ENCODE results near the gene GRIK3. TPM values are rescaled to one million over a fixed set of nuclear protein-coding genes. Genes with fewer than 3 reads are reported as not detected.

The GRIK3 gene
- total RNA-seq, 2 donors from 2014 or later: 0.85 to 0.89 TPM

- intact Hi-C loops (cut with DNase I): no loop called here
- no peak for DNase-seq
- ATAC-seq: peak in 1 of 2 donors; percentile 56
These were observed 163.0 kb downstream of the GRIK3 start for GRCh38 chr1:36871146-36871971.

GRCh38 chr1:36869826-36870225 is 164.5 kb downstream of the GRIK3 start:
- ATAC-seq: no peak
- no peak for DNase-seq
- intact Hi-C loops (cut with DNase I): no loop called here

- intact Hi-C loops (cut with DNase I): no loop called here
- no peak for DNase-seq
- no peak for ATAC-seq
These were observed 165.3 kb downstream of the GRIK3 start for GRCh38 chr1:36869054-36869453.

GRCh38 chr1:36867575-36867974 is 166.7 kb downstream of the GRIK3 start:
- no peak for DNase-seq
- no peak for ATAC-seq
- intact Hi-C loops (cut with DNase I): no loop called here

- ATAC-seq: no peak
- intact Hi-C loops (cut with DNase I): no loop called here
- no peak for DNase-seq
These were observed 168.0 kb downstream of the GRIK3 start for GRCh38 chr1:36866169-36866814.

- DNase-seq (no peak), ATAC-seq (no peak)
- intact Hi-C loops (cut with DNase I): no loop called here
These were observed 168.8 kb downstream of the GRIK3 start for GRCh38 chr1:36865602-36865900.

- intact Hi-C loops (cut with DNase I): no loop called here
- ATAC-seq (peak in 1 of 2 donors; percentile 36), DNase-seq (no peak)
These were observed 169.3 kb downstream of the GRIK3 start for GRCh38 chr1:36864823-36865601.

- DNase-seq: no peak
- intact Hi-C loops (cut with DNase I): no loop called here
- ATAC-seq: peak in 1 of 2 donors; percentile 29
These were observed 170.0 kb downstream of the GRIK3 start for GRCh38 chr1:36864182-36864822.

- DNase-seq (no peak), ATAC-seq (no peak)
- intact Hi-C loops (cut with DNase I): no loop called here
These were observed 170.8 kb downstream of the GRIK3 start for GRCh38 chr1:36863500-36863899.

GRCh38 chr1:36863061-36863460 is 171.3 kb downstream of the GRIK3 start:
- ATAC-seq: no peak

GRCh38 chr1:36861375-36861774 is 172.9 kb downstream of the GRIK3 start:
- DNase-seq (no peak), ATAC-seq (no peak)
- intact Hi-C loops (cut with DNase I): no loop called here

More at GRCh38 chr1:36863061-36863460, 171.3 kb downstream of the GRIK3 start:
- no peak for DNase-seq
- intact Hi-C loops (cut with DNase I): no loop called here

GRCh38 chr1:36859926-36860325 is 174.4 kb downstream of the GRIK3 start:
- DNase-seq (no peak), ATAC-seq (no peak)
- intact Hi-C loops (cut with DNase I): no loop called here

- intact Hi-C loops (cut with DNase I): no loop called here
- ATAC-seq (no peak), DNase-seq (no peak)
These were observed 175.3 kb downstream of the GRIK3 start for GRCh38 chr1:36858981-36859380.

GRCh38 chr1:36858553-36858952 is 175.8 kb downstream of the GRIK3 start:
- ATAC-seq (no peak), DNase-seq (no peak)
- intact Hi-C loops (cut with DNase I): no loop called here

GRCh38 chr1:36857754-36858153 is 176.6 kb downstream of the GRIK3 start:
- no peak for DNase-seq
- ATAC-seq: no peak
- intact Hi-C loops (cut with DNase I): no loop called here

GRCh38 chr1:36855699-36856494 is 178.4 kb downstream of the GRIK3 start:
- DNase-seq: no peak
- intact Hi-C loops (cut with DNase I): no loop called here
- ATAC-seq: no peak

GRCh38 chr1:36853638-36854037 is 180.7 kb downstream of the GRIK3 start:
- intact Hi-C loops (cut with DNase I): no loop called here
- DNase-seq (no peak), ATAC-seq (no peak)

- intact Hi-C loops (cut with DNase I): no loop called here
- DNase-seq (no peak), ATAC-seq (no peak)
These were observed 181.7 kb downstream of the GRIK3 start for GRCh38 chr1:36852586-36852985.

- intact Hi-C loops (cut with DNase I): no loop called here
- ATAC-seq (no peak), DNase-seq (no peak)
These were observed 182.7 kb downstream of the GRIK3 start for GRCh38 chr1:36851595-36851994.

All from left cardiac atrium (tissue), 4 donors.